Loucy (cell line): ENCODE measurements around the gene SART1.

Source experiments
- CTCF ChIP-seq: fragments of 200-600 bp; sonication (generic); conservative IDR thresholded peaks from 2 replicates; pipeline ENCODE4 v1.5.1; 2014; ENCODE audit warnings: mild to moderate bottlenecking, antibody characterized with exemption, low read length
- EZH2phosphoT487 ChIP-seq: fragments of 200-600 bp; IDR thresholded peaks from 2 replicates; pipeline ENCODE4 v1.6.1; 2018; ENCODE audit warnings: antibody characterized with exemption, mild to moderate bottlenecking, moderate library complexity, borderline replicate concordance

- TF ChIP-seq CTCF (no peak), EZH2phosphoT487 (no peak)
Observed at GRCh38 chr11:65972116-65972515, 10.6 kb downstream of the SART1 start.
